K562 (cell line): Measurements from ENCODE around the gene RBPMS2. TPM values are rescaled to one million over a fixed set of nuclear protein-coding genes. Genes with fewer than 3 reads are reported as not detected.

Source experiments
- BCL6 ChIP-seq: fragments of 250-450 bp; sonication (Bioruptor Pico); IDR thresholded peaks from 2 replicates; pipeline ENCODE4 v1.4.0; 2020
- C11orf30 ChIP-seq: fragments of 450-650 bp; IDR thresholded peaks from 2 replicates; pipeline ENCODE4 v1.6.1; 2016; ENCODE audit warnings: low read depth, mild to moderate bottlenecking
- CC2D1A ChIP-seq: fragments of 450-650 bp; IDR thresholded peaks from 2 replicates; pipeline ENCODE4 v1.6.1; 2017; ENCODE audit warnings: mild to moderate bottlenecking
- KLF16 ChIP-seq: IDR thresholded peaks from 2 replicates; pipeline ENCODE4 v1.6.1; 2016; ENCODE audit warnings: antibody characterized with exemption
- ZBTB1 ChIP-seq: sonication (generic); formaldehyde crosslinking; IDR thresholded peaks from 2 replicates; pipeline ENCODE4 v1.8.1; 2023; ENCODE audit warnings: missing genetic modification reagents, low read depth, mild to moderate bottlenecking, borderline replicate concordance
- ZNF644 ChIP-seq: fragments of 200-800 bp; sonication (Bioruptor generic); IDR thresholded peaks from 2 replicates; pipeline ENCODE4 v1.6.1; 2016; ENCODE audit warnings: low read depth, missing genetic modification characterization, missing compliant biosample characterization
- polyA plus RNA-seq, 8 experiments: library from polyadenylated mRNA; depleted of rRNA in 4 of 8; stranded (reverse) in 5 of 8; unstranded in 3 of 8; fragments of >200 nt; fragmentation: Nextera tagmentation in 2 of 8; fragmentation: Illumina TruSeq in 1 of 8; extraction: Ambion mirVana in 2 of 8; extraction: Trizol in 1 of 8; gene quantifications; 2 replicates each; pipeline versions ENCODE4 v1.2.1 to v1.2.3, GENCODE V29; 2011 to 2014; ENCODE audit warnings: inconsistent platforms in 1 of 8, missing spikeins in 1 of 8
- total RNA-seq, 7 experiments: library from RNA; depleted of rRNA in 6 of 7; stranded (reverse); fragments of >200 nt in 6 of 7; fragmentation: Illumina TruSeq in 2 of 7; extraction: Trizol in 2 of 7; gene quantifications; 2 replicates each; pipeline versions ENCODE4 v1.2.1 to v1.2.3, GENCODE V29; 2011 to 2021; ENCODE audit warnings: low replicate concordance in 1 of 7
- TF ChIP-seq, protein P1 (sequence below), 3 experiments: fragments of 200-800 bp in 1 of 3; fragments of 250-450 bp in 1 of 3; fragments of 450-650 bp in 1 of 3; sonication (Bioruptor Pico) in 1 of 3; sonication (Bioruptor generic) in 1 of 3; formaldehyde crosslinking in 1 of 3; IDR thresholded peaks; 2 replicates each; pipeline versions ENCODE4 v1.6.1 to v1.8.0; 2016 to 2022; ENCODE audit warnings: mild to moderate bottlenecking in 2 of 3, missing genetic modification characterization in 2 of 3, missing compliant biosample characterization in 1 of 3, moderate library complexity in 1 of 3
- TF ChIP-seq, protein P2 (sequence below), 2 experiments: fragments of 150-350 bp in 1 of 2; IDR thresholded peaks; 2 replicates each; pipeline ENCODE4 v1.6.1; 2012 to 2016; ENCODE audit warnings: low read depth in 2 of 2, low read length in 2 of 2, mild to moderate bottlenecking in 1 of 2, moderate library complexity in 1 of 2
- TF ChIP-seq, protein P3 (sequence below), 2 experiments: fragments of 450-650 bp in 1 of 2; sonication (generic) in 1 of 2; formaldehyde crosslinking in 1 of 2; IDR thresholded peaks in 1 of 2; conservative IDR thresholded peaks in 1 of 2; 2 replicates each; pipeline versions ENCODE4 v1.6.1 to v1.8.1; 2016 to 2023; ENCODE audit warnings: mild to moderate bottlenecking in 2 of 2, moderate library complexity in 2 of 2, inconsistent platforms in 1 of 2, missing genetic modification reagents in 1 of 2
- TF ChIP-seq, protein P4 (sequence below): fragments of 250-450 bp; sonication (Bioruptor Pico); IDR thresholded peaks from 2 replicates; pipeline ENCODE4 v1.8.0; 2022; ENCODE audit warnings: moderate library complexity, mild to moderate bottlenecking, inconsistent platforms
- TF ChIP-seq, protein P5 (sequence below): sonication (generic); formaldehyde crosslinking; IDR thresholded peaks from 2 replicates; pipeline ENCODE4 v1.8.0; 2022; ENCODE audit warnings: mild to moderate bottlenecking, missing genetic modification reagents

The RBPMS2 gene
- total and polyA plus RNA-seq, 9 of the 15 experiments (the other 6 are each of a cell fraction or from before 2014, with no cell fraction given), result 0.11 to 2.6 (median 0.37) TPM; not detected in 1

DNA sequence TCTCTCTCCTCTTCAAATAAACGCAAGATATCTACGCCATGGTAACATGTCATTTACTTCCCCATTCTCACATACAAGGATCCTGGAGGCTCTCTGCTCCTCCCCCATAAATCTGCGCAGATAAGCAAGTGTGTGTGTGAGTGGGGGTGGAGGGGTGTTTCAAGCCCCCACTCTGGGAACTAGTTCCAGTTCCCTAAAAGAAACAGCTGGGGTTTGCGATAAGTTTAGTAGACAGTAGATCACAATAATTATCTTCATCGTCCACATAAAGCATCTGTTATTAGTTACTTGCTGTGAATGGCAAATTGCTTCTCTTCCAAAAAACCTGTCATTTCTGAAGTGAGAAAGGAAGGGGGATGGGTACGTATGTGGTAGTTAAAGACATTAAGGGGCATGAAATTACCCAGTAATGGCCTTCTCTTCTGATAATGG is 79.8 kb downstream of the RBPMS2 start (continued):
- TF ChIP-seq, protein P1, sequence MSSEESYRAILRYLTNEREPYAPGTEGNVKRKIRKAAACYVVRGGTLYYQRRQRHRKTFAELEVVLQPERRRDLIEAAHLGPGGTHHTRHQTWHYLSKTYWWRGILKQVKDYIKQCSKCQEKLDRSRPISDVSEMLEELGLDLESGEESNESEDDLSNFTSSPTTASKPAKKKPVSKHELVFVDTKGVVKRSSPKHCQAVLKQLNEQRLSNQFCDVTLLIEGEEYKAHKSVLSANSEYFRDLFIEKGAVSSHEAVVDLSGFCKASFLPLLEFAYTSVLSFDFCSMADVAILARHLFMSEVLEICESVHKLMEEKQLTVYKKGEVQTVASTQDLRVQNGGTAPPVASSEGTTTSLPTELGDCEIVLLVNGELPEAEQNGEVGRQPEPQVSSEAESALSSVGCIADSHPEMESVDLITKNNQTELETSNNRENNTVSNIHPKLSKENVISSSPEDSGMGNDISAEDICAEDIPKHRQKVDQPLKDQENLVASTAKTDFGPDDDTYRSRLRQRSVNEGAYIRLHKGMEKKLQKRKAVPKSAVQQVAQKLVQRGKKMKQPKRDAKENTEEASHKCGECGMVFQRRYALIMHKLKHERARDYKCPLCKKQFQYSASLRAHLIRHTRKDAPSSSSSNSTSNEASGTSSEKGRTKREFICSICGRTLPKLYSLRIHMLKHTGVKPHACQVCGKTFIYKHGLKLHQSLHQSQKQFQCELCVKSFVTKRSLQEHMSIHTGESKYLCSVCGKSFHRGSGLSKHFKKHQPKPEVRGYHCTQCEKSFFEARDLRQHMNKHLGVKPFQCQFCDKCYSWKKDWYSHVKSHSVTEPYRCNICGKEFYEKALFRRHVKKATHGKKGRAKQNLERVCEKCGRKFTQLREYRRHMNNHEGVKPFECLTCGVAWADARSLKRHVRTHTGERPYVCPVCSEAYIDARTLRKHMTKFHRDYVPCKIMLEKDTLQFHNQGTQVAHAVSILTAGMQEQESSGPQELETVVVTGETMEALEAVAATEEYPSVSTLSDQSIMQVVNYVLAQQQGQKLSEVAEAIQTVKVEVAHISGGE (CRISPR knock-in tag; IDR thresholded peaks at IDR 0.05), result peak in 1 of 3 experiments; percentile 83; a peak in 2 of 6 replicates
- TF ChIP-seq CC2D1A (peak; percentile 98), KLF16 (peak; percentile 99), BCL6 (CRISPR knock-in tag) (peak; percentile 78), C11orf30 (no peak), ZBTB1 (CRISPR knock-in tag) (no peak), ZNF644 (tag) (peak; percentile 92; the same call in 1 of the 2 replicates)
- TF ChIP-seq, protein P2, sequence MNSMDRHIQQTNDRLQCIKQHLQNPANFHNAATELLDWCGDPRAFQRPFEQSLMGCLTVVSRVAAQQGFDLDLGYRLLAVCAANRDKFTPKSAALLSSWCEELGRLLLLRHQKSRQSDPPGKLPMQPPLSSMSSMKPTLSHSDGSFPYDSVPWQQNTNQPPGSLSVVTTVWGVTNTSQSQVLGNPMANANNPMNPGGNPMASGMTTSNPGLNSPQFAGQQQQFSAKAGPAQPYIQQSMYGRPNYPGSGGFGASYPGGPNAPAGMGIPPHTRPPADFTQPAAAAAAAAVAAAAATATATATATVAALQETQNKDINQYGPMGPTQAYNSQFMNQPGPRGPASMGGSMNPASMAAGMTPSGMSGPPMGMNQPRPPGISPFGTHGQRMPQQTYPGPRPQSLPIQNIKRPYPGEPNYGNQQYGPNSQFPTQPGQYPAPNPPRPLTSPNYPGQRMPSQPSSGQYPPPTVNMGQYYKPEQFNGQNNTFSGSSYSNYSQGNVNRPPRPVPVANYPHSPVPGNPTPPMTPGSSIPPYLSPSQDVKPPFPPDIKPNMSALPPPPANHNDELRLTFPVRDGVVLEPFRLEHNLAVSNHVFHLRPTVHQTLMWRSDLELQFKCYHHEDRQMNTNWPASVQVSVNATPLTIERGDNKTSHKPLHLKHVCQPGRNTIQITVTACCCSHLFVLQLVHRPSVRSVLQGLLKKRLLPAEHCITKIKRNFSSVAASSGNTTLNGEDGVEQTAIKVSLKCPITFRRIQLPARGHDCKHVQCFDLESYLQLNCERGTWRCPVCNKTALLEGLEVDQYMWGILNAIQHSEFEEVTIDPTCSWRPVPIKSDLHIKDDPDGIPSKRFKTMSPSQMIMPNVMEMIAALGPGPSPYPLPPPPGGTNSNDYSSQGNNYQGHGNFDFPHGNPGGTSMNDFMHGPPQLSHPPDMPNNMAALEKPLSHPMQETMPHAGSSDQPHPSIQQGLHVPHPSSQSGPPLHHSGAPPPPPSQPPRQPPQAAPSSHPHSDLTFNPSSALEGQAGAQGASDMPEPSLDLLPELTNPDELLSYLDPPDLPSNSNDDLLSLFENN (IDR thresholded peaks at IDR 0.05; ENCODE audit: low read depth in 2 of 2, low read length in 2 of 2), result peak in 1 of 2 experiments; percentile 97; a peak in 2 of 4 replicates
- TF ChIP-seq, protein P3, sequence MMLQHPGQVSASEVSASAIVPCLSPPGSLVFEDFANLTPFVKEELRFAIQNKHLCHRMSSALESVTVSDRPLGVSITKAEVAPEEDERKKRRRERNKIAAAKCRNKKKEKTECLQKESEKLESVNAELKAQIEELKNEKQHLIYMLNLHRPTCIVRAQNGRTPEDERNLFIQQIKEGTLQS (IDR thresholded peaks at IDR 0.05), result peak; percentile 44; the same call in 1 of the 2 replicates
- TF ChIP-seq, protein P3 (CRISPR knock-in tag; conservative IDR thresholded peaks at IDR 0.05), result no peak
- TF ChIP-seq, protein P4, sequence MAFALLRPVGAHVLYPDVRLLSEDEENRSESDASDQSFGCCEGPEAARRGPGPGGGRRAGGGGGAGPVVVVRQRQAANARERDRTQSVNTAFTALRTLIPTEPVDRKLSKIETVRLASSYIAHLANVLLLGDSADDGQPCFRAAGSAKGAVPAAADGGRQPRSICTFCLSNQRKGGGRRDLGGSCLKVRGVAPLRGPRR (CRISPR knock-in tag), result no peak
- TF ChIP-seq, protein P5, sequence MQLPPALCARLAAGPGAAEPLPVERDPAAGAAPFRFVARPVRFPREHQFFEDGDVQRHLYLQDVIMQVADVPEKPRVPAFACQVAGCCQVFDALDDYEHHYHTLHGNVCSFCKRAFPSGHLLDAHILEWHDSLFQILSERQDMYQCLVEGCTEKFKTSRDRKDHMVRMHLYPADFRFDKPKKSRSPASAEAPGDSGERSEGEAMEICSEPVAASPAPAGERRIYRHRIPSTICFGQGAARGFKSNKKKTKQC (CRISPR knock-in tag), result no peak
